ENCODE data around the gene GRIN2C. TPM values are rescaled to one million over a fixed set of nuclear protein-coding genes. Genes with fewer than 3 reads are reported as not detected.
A peak's percentile ranks its signal among the peaks of the same experiment; 100 is the strongest.

GRIN2C gene
- total RNA-seq, 1 donor from 2014 or later, result not detected

- H3K4me3 Mint-ChIP-seq, result no peak overlapping the region
- no peak for TF ChIP-seq EZH2phosphoT487 (IDR thresholded peaks at IDR 0.05)
- TF ChIP-seq EZH2 (IDR thresholded peaks at IDR 0.05), result no peak
- TF ChIP-seq CTCF (IDR thresholded peaks at IDR 0.05), result no peak
- no peak overlapping the region for H3K4me2 ChIP-seq
- peaks cover 3% of the 10 kb centered on the region for H3F3A ChIP-seq (ENCODE audit: low read depth)
- peaks cover 37% of the 10 kb centered on the region for H3K4me1 Mint-ChIP-seq
- H3K27ac ChIP-seq, result no peak overlapping the region
- H3K36me3 ChIP-seq, result no peaks in the 10 kb centered on the region
- H4K20me1 ChIP-seq (ENCODE audit: low read depth), result peaks cover 23% of the 10 kb centered on the region
- no peak overlapping the region for H2AFZ ChIP-seq (replicated peaks)
- no peaks in the 10 kb centered on the region for H3K9me3 ChIP-seq (ENCODE audit: low read depth)
- H3K4me3 ChIP-seq, result no peak overlapping the region
- H3K36me3 Mint-ChIP-seq, result peaks cover 5% of the 10 kb centered on the region
- H3K79me2 ChIP-seq (ENCODE audit: low read depth), result no peaks in the 10 kb centered on the region
- no peak overlapping the region for H3K9ac ChIP-seq
- no peaks in the 10 kb centered on the region for H3K9me3 Mint-ChIP-seq
- H3K27me3 ChIP-seq, result no peaks in the 10 kb centered on the region
- no peak for DNase-seq (ENCODE audit: low spot score)
- H3K4me1 ChIP-seq, result peaks cover 22% of the 10 kb centered on the region
- H3K27ac Mint-ChIP-seq, result no peak overlapping the region
- H3K27me3 Mint-ChIP-seq (ENCODE audit: insufficient read depth, low read depth), result no peaks in the 10 kb centered on the region
These were observed 44.6 kb downstream of the GRIN2C start for GRCh38 chr17:74815067-74815466.

GRCh38 chr17:74814453-74814852, 45.2 kb downstream of the GRIN2C start:
- peaks cover 22% of the 10 kb centered on the region for H3K4me1 ChIP-seq
- H3K9ac ChIP-seq, result no peak overlapping the region
- Mint-ChIP-seq H3K27me3 (ENCODE audit: insufficient read depth, low read depth) (no peaks in the 10 kb centered on the region), H3K4me1 (peaks cover 37% of the 10 kb centered on the region), H3K9me3 (no peaks in the 10 kb centered on the region), H3K27ac (no peak overlapping the region), H3K4me3 (no peak overlapping the region), H3K36me3 (peaks cover 5% of the 10 kb centered on the region)
- H3K36me3 ChIP-seq, result no peaks in the 10 kb centered on the region
- H3K4me2 ChIP-seq, result no peak overlapping the region
- H2AFZ ChIP-seq (replicated peaks), result no peak overlapping the region
- H3K9me3 ChIP-seq (ENCODE audit: low read depth), result no peaks in the 10 kb centered on the region
- DNase-seq (ENCODE audit: low spot score), result no peak
- peaks cover 23% of the 10 kb centered on the region for H4K20me1 ChIP-seq (ENCODE audit: low read depth)
- no peaks in the 10 kb centered on the region for H3K79me2 ChIP-seq (ENCODE audit: low read depth)
- TF ChIP-seq EZH2phosphoT487 (IDR thresholded peaks at IDR 0.05), result no peak
- no peak for TF ChIP-seq CTCF (IDR thresholded peaks at IDR 0.05)
- TF ChIP-seq EZH2 (IDR thresholded peaks at IDR 0.05), result no peak
- peaks cover 3% of the 10 kb centered on the region for H3F3A ChIP-seq (ENCODE audit: low read depth)
- H3K27ac ChIP-seq, result no peak overlapping the region
- H3K27me3 ChIP-seq, result no peaks in the 10 kb centered on the region
- H3K4me3 ChIP-seq, result no peak overlapping the region

GRCh38 chr17:74812109-74813009, 47.3 kb downstream of the GRIN2C start:
- Histone ChIP-seq H3K9me3 (ENCODE audit: low read depth) (no peaks in the 10 kb centered on the region), H4K20me1 (ENCODE audit: low read depth) (peaks cover 35% of the 10 kb centered on the region), H3K4me3 (peak overlapping the region; percentile 36), H3K9ac (no peak overlapping the region), H3F3A (ENCODE audit: low read depth) (peaks cover 3% of the 10 kb centered on the region), H3K4me1 (peaks cover 22% of the 10 kb centered on the region), H3K27ac (no peak overlapping the region), H3K4me2 (peak overlapping the region; percentile 73), H3K79me2 (ENCODE audit: low read depth) (no peaks in the 10 kb centered on the region), H3K36me3 (no peaks in the 10 kb centered on the region), H3K27me3 (no peaks in the 10 kb centered on the region), H2AFZ (replicated peaks) (no peak overlapping the region)
- DNase-seq (ENCODE audit: low spot score), result peak; percentile 47
- Mint-ChIP-seq H3K4me3 (no peak overlapping the region), H3K4me1 (peaks cover 28% of the 10 kb centered on the region), H3K27me3 (ENCODE audit: insufficient read depth, low read depth) (no peaks in the 10 kb centered on the region), H3K36me3 (peaks cover 4% of the 10 kb centered on the region), H3K9me3 (no peaks in the 10 kb centered on the region), H3K27ac (no peak overlapping the region)
- no peak for TF ChIP-seq EZH2phosphoT487 (IDR thresholded peaks at IDR 0.05)
- no peak for TF ChIP-seq EZH2 (IDR thresholded peaks at IDR 0.05)
- TF ChIP-seq CTCF (IDR thresholded peaks at IDR 0.05), result no peak
